WTC11 (cell line): ENCODE measurements around the gene TUBGCP3. TPM values are rescaled to one million over a fixed set of nuclear protein-coding genes. Genes with fewer than 3 reads are reported as not detected.

Source experiments
- ATAC-seq: fragments of 200-7000 bp; cut with Tn5 transposase; 2 replicates; pipeline ENCODE4 v1.10.0; 2021; ENCODE audit warnings: mild to moderate bottlenecking, moderate library complexity
- CTCF ChIA-PET: fragments of 300-600 bp; sonication (Branson Sonifier 250); formaldehyde crosslinking; loops from one replicate; lab custom pipeline; 2021; ENCODE audit warnings: antibody characterized with exemption; lab: Charles Lee
- POLR2A ChIA-PET: fragments of 350-600 bp; sonication (Branson Sonifier 250); formaldehyde crosslinking; loops from one replicate; lab custom pipeline; 2021; ENCODE audit warnings: antibody characterized with exemption; lab: Charles Lee
- DNase-seq: peaks from one replicate; pipeline ENCODE4 v3.0.0; 2021; ENCODE audit warnings: low spot score
- H3K27ac Mint-ChIP-seq: 2 replicates; pipeline ENCODE4 v1.8.0; 2021; ENCODE audit warnings: mixed read lengths
- H3K27me3 Mint-ChIP-seq: 2 replicates; pipeline ENCODE4 v1.8.0; 2021; ENCODE audit warnings: low read depth, mild to moderate bottlenecking, moderate library complexity, mixed read lengths
- H3K36me3 Mint-ChIP-seq: 2 replicates; pipeline ENCODE4 v1.8.0; 2021; ENCODE audit warnings: mixed read lengths
- H3K4me1 Mint-ChIP-seq: 2 replicates; pipeline ENCODE4 v1.8.0; 2022; ENCODE audit warnings: mixed read lengths
- H3K4me3 Mint-ChIP-seq: 2 replicates; pipeline ENCODE4 v1.8.0; 2021; ENCODE audit warnings: mild to moderate bottlenecking, moderate library complexity, mixed read lengths
- H3K9me3 Mint-ChIP-seq: 2 replicates; pipeline ENCODE4 v1.8.0; 2021; ENCODE audit warnings: mixed read lengths
- AFF4 ChIP-seq: sonication (generic); formaldehyde crosslinking; IDR thresholded peaks from 2 replicates; pipeline ENCODE4 v1.8.1; 2023; ENCODE audit warnings: mild to moderate bottlenecking, missing genetic modification reagents, borderline replicate concordance
- ATF2 ChIP-seq: sonication (generic); formaldehyde crosslinking; IDR thresholded peaks from 2 replicates; pipeline ENCODE4 v1.8.1; 2022; ENCODE audit warnings: low read depth, missing genetic modification reagents, borderline replicate concordance
- CREM ChIP-seq: sonication (generic); formaldehyde crosslinking; IDR thresholded peaks from 2 replicates; pipeline ENCODE4 v1.8.1; 2022; ENCODE audit warnings: mild to moderate bottlenecking, missing genetic modification reagents, moderate library complexity
- E2F4 ChIP-seq: sonication (generic); formaldehyde crosslinking; IDR thresholded peaks from 2 replicates; pipeline ENCODE4 v1.8.1; 2022; ENCODE audit warnings: low read depth, mild to moderate bottlenecking, moderate library complexity, missing genetic modification reagents, borderline replicate concordance
- EMX1 ChIP-seq: fragments of 250-450 bp; sonication (Bioruptor Pico); IDR thresholded peaks from 2 replicates; pipeline ENCODE4 v1.8.0; 2021; ENCODE audit warnings: mild to moderate bottlenecking
- ESRRA ChIP-seq: sonication (generic); formaldehyde crosslinking; IDR thresholded peaks from 2 replicates; pipeline ENCODE4 v1.8.1; 2022; ENCODE audit warnings: mild to moderate bottlenecking, missing genetic modification reagents, borderline replicate concordance
- HMGA2 ChIP-seq: fragments of 250-450 bp; sonication (Bioruptor Pico); IDR thresholded peaks from 2 replicates; pipeline ENCODE4 v1.4.0; 2021; ENCODE audit warnings: mild to moderate bottlenecking, moderate library complexity
- IRF1 ChIP-seq: sonication (generic); formaldehyde crosslinking; IDR thresholded peaks from 2 replicates; pipeline ENCODE4 v1.8.0; 2023; ENCODE audit warnings: missing genetic modification reagents
- NR3C1 ChIP-seq: sonication (generic); formaldehyde crosslinking; conservative IDR thresholded peaks from 2 replicates; pipeline ENCODE4 v1.8.1; 2023; ENCODE audit warnings: low read depth, mild to moderate bottlenecking, missing genetic modification reagents
- PRRX2 ChIP-seq: fragments of 250-450 bp; sonication (Bioruptor Pico); IDR thresholded peaks from 2 replicates; pipeline ENCODE4 v1.8.0; 2021; ENCODE audit warnings: mild to moderate bottlenecking
- RELA ChIP-seq: sonication (generic); formaldehyde crosslinking; IDR thresholded peaks from 2 replicates; pipeline ENCODE4 v1.8.1; 2022; ENCODE audit warnings: missing genetic modification reagents, mild to moderate bottlenecking, borderline replicate concordance
- STAT6 ChIP-seq: sonication (generic); formaldehyde crosslinking; conservative IDR thresholded peaks from 2 replicates; pipeline ENCODE4 v1.8.1; 2023; ENCODE audit warnings: mild to moderate bottlenecking, low read depth, missing genetic modification reagents, moderate library complexity
- TCF7 ChIP-seq: sonication (generic); formaldehyde crosslinking; IDR thresholded peaks from 2 replicates; pipeline ENCODE4 v1.8.0; 2022; ENCODE audit warnings: mild to moderate bottlenecking, low read depth, missing genetic modification reagents, moderate library complexity
- ZBTB21 ChIP-seq: sonication (generic); formaldehyde crosslinking; IDR thresholded peaks from 2 replicates; pipeline ENCODE4 v1.8.1; 2023; ENCODE audit warnings: mild to moderate bottlenecking, missing genetic modification reagents, borderline replicate concordance
- ZNF219 ChIP-seq: sonication (generic); formaldehyde crosslinking; IDR thresholded peaks from 2 replicates; pipeline ENCODE4 v1.8.0; 2023; ENCODE audit warnings: missing genetic modification reagents, mild to moderate bottlenecking, borderline replicate concordance
- ZNF317 ChIP-seq: sonication (generic); formaldehyde crosslinking; IDR thresholded peaks from 2 replicates; pipeline ENCODE4 v1.8.1; 2023; ENCODE audit warnings: low read depth, mild to moderate bottlenecking, moderate library complexity, missing genetic modification reagents, borderline replicate concordance
- ZNF396 ChIP-seq: fragments of 250-450 bp; sonication (Bioruptor Pico); IDR thresholded peaks from 2 replicates; pipeline ENCODE4 v1.8.0; 2021; ENCODE audit warnings: mild to moderate bottlenecking, moderate library complexity, borderline replicate concordance
- ZNF416 ChIP-seq: fragments of 250-450 bp; sonication (Bioruptor Pico); IDR thresholded peaks from 2 replicates; pipeline ENCODE4 v1.9.0; 2021; ENCODE audit warnings: mild to moderate bottlenecking, inconsistent platforms
- total RNA-seq: library from RNA; stranded (reverse); gene quantifications from 3 replicates; pipeline ENCODE4 v1.2.3, GENCODE V29; 2021
- TF ChIP-seq, protein P1 (sequence below): fragments of 250-450 bp; sonication (Bioruptor Pico); IDR thresholded peaks from 2 replicates; pipeline ENCODE4 v1.9.0; 2021; ENCODE audit warnings: moderate library complexity, mild to moderate bottlenecking, inconsistent platforms, borderline replicate concordance

The TUBGCP3 gene
- total RNA-seq, 1 experiment from 2014 or later, result 29.9 TPM

GRCh38 chr13:112441226-112441625 lies 146.7 kb downstream of the TUBGCP3 start (continued):
- no peak for TF ChIP-seq AFF4 (CRISPR knock-in tag)

DNA sequence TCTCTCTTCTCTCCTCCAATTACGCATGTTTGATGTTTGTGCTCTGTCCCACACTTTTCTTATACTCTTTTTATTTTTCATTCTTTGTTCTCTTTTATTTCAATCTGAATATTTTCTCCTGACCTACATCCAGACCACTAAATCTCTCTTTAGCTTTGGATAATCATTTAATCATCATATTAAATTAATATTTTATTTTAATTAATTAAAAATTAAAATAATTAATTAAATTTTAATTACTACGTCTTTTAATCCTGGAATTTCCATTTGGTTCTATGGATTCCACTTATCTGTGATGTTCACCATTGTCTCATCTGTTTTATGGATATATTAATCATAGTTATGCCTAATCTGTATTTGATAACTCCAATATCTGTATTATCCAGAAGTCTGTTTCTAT lies 149.4 kb downstream of the TUBGCP3 start:
- POLR2A ChIA-PET, result no interaction called here
- ATAC-seq, result no peak

GRCh38 chr13:112438094-112438493 lies 149.9 kb downstream of the TUBGCP3 start:
- ATAC-seq (no peak), DNase-seq (no peak)
- ChIA-PET POLR2A (no interaction called here), CTCF (no interaction called here)
- Mint-ChIP-seq H3K27me3 (peaks cover 11% of the 10 kb centered on the region), H3K9me3 (peaks cover 35% of the 10 kb centered on the region), H3K4me1 (peaks cover 1% of the 10 kb centered on the region), H3K4me3 (no peak overlapping the region), H3K27ac (no peak overlapping the region), H3K36me3 (peaks cover 9% of the 10 kb centered on the region)
- TF ChIP-seq ZNF317 (CRISPR knock-in tag) (peak; percentile 98), ZNF416 (CRISPR knock-in tag) (no peak)

More for the DNA sequence above, 149.4 kb downstream of the TUBGCP3 start:
- Mint-ChIP-seq H3K27me3 (peaks cover 15% of the 10 kb centered on the region), H3K4me3 (no peak overlapping the region), H3K36me3 (peaks cover 9% of the 10 kb centered on the region)
- no peak for DNase-seq
- TF ChIP-seq HMGA2 (CRISPR knock-in tag) (peak; percentile 97), ATF2 (CRISPR knock-in tag) (no peak)
- TF ChIP-seq, all 79 proteins: peak for 1
- H3K4me1 Mint-ChIP-seq, result peaks cover 6% of the 10 kb centered on the region
- CTCF ChIA-PET, result no interaction called here
- peaks cover 35% of the 10 kb centered on the region for H3K9me3 Mint-ChIP-seq
- no peak overlapping the region for H3K27ac Mint-ChIP-seq

DNA sequence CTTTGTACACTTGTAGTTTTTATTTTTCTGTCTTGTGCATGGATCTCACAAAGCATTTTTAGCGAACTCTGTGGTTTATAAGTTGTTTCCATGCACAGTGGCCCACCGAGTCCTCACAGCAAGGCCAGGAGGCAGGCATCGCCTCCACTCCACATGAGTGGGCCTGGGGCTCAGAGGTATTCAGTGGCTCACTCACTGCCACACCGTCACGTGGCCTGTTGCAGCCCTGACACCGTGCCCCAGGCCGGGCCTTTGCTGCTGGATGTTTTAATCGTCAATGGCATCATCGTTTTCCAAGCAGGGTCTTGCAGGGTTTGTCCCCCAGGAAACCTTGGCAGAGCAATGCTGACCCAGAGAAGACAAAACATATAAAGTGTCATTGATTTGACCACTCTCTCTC lies 152.0 kb downstream of the TUBGCP3 start:
- no peak overlapping the region for H3K27ac Mint-ChIP-seq
- ATAC-seq, result no peak
- CTCF ChIA-PET, result no interaction called here
- no peak for DNase-seq
- peaks cover 16% of the 10 kb centered on the region for H3K27me3 Mint-ChIP-seq
- no peak overlapping the region for H3K4me3 Mint-ChIP-seq
- no peaks in the 10 kb centered on the region for H3K4me1 Mint-ChIP-seq
- POLR2A ChIA-PET, result no interaction called here
- H3K36me3 Mint-ChIP-seq, result peaks cover 9% of the 10 kb centered on the region
- peaks cover 40% of the 10 kb centered on the region for H3K9me3 Mint-ChIP-seq
- TF ChIP-seq EMX1 (CRISPR knock-in tag) (no peak), PRRX2 (no peak), E2F4 (CRISPR knock-in tag) (no peak), ZBTB21 (CRISPR knock-in tag) (no peak), RELA (CRISPR knock-in tag) (no peak), ZNF396 (no peak), ESRRA (no peak), ZNF219 (CRISPR knock-in tag) (no peak), STAT6 (CRISPR knock-in tag) (no peak), IRF1 (CRISPR knock-in tag) (no peak), NR3C1 (CRISPR knock-in tag) (no peak), CREM (CRISPR knock-in tag) (no peak), TCF7 (no peak)
- TF ChIP-seq, protein P1, sequence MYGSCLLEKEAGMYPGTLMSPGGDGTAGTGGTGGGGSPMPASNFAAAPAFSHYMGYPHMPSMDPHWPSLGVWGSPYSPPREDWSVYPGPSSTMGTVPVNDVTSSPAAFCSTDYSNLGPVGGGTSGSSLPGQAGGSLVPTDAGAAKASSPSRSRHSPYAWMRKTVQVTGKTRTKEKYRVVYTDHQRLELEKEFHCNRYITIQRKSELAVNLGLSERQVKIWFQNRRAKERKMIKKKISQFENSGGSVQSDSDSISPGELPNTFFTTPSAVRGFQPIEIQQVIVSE (CRISPR knock-in tag), result no peak
